Adipose tissue (tissue), 3 donors: Measurements from ENCODE around the gene AHNAK2. TPM values are rescaled to one million over a fixed set of nuclear protein-coding genes. Genes with fewer than 3 reads are reported as not detected.

Experiments
- H3K27ac ChIP-seq: one replicate; pipeline ENCODE4 v1.5.1; 2013; ENCODE audit warnings: low read depth, low read length
- WGBS, 3 donors: extraction: QIAGEN DNeasy Blood & Tissue Kit; methylation state at CpG; one replicate each; pipeline ENCODE4 v1.1.7; 2013; 5-methylcytosine and 5-hydroxymethylcytosine counted together
- polyA plus RNA-seq, 3 donors: library from polyadenylated mRNA; stranded (reverse); fragments of 200-250 nt; gene quantifications; one replicate each; pipeline ENCODE4 v1.2.3, GENCODE V29; 2013
- donor health status: healthy with polysubstance abuse.
- donor health status: Bipolar disorder and iron deficiency.
- donor health status: healthy.

AHNAK2 gene
- polyA plus RNA-seq, 3 donors = 0.72 to 15.6 (median 2.9) TPM

DNA sequence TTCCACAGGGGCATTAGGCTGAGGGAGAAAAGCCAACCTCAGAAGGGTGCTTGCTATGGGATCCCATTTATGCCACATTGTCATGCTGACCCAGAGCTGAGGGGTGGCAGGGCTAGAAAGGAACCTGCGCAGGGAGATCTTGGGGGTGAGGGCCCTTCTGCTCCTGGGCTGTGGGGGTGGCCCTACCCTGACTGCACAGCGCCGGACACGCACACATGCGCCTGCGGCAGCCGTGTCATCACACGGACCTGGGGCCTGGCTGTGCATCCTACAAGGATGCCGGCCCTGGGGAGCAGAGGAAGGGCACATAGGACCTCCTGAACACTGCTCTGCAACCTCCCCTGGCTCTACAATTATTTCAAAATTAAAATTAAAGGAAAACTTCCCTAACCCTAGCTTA, 35.9 kb upstream of the AHNAK2 start:
- WGBS, 3 donors = 77 to 96% (median 85%) methylated on average over 9 of the region's 9 CpGs

GRCh38 chr14:105013150-105013785, 35.1 kb upstream of the AHNAK2 start:
- no peak overlapping the region for H3K27ac ChIP-seq
- WGBS, 3 donors = 52 to 64% (median 55%) methylated on average over 8 of the region's 8 CpGs

More for the DNA sequence above, 35.9 kb upstream of the AHNAK2 start:
- no peak overlapping the region for H3K27ac ChIP-seq

- no peak overlapping the region for H3K27ac ChIP-seq
- 60 to 78% (median 76%) methylated on average over 21 to 23 of the region's 23 CpGs for WGBS, 3 donors
Observed at GRCh38 chr14:105012171-105012985, 34.2 kb upstream of the AHNAK2 start.

- no peak overlapping the region for H3K27ac ChIP-seq
- 81 to 82% (median 82%) methylated on average over 29 of the region's 29 CpGs for WGBS, 3 donors
Observed at GRCh38 chr14:105011312-105011990, 33.3 kb upstream of the AHNAK2 start.

- no peak overlapping the region for H3K27ac ChIP-seq
- WGBS, 3 donors = 74 to 80% (median 78%) methylated on average over 16 to 17 of the region's 17 CpGs
Observed at GRCh38 chr14:105010891-105011291, 32.7 kb upstream of the AHNAK2 start.

GRCh38 chr14:105010106-105010505, 31.9 kb upstream of the AHNAK2 start:
- H3K27ac ChIP-seq = no peak overlapping the region
- WGBS, 3 donors = 80 to 89% (median 89%) methylated on average over 4 of the region's 4 CpGs

DNA sequence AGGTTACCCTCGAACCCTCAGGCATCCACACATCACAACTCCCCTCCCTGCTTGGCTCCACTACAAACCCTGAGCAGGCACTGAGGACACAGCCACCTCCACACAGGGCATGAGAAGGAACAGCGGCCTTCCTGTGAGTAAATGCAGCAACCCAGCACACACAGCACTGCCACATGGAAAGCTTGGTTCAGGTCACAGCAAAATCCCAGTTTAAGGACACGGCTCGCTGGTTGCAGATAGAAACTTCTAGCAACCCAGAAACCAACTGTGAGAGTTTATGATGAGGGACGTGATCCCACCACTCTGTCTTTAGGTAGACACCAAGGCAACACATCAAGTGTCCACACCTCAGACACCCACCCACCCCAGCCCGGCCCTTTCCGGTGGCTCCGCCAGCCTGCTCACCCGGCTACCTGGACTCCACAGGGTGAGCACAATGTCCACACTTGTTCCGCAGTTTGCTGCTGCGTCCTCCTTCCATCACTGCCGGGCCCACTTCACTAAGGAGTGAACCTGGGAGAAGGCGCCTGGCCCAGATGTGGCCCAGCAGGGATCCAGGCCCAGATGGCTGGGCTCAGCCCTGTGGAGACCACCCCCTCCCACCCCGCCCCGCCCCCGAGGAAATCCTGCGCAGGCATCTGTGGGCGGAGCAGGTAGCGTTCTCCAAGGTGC, 29.6 kb upstream of the AHNAK2 start:
- 92 to 93% (median 92%) methylated on average over 18 to 19 of the region's 19 CpGs for WGBS, 3 donors

DNA sequence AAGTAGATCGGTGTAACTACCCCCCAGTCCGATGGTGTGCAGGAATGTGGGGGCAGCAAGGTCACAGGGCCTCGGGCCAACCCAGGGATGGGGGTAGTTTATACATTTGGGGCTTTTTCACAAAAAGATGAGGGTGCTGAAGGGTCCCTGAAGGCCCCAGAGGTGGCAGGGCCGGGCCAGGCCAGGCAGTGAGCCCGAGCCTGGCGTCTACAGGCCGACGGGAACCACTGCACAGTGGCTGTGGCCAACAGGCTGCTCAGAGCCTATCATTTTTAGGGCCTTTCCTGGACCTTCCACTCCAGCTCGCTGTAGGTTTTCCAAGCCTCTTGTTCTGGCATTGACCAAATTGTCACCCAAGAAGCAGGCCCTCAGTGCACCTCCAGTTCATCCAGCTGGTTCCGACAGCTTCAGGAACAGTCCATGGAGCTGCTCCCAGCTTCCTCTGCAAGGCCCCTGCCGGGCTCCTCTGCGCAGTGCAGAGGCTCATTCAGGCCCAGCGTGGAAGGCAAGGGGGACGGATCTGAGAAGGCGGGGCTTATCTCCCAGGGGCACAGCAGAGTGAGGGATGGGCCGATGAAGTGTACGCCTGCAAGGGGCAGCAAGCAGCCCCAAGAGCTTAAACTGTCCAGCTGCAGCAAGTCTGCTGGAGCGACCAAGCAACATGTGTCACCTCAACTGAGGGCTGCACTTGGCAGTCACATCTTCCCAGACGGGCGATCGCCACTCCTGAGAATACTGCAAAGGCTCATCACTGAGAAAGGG, 28.8 kb upstream of the AHNAK2 start:
- H3K27ac ChIP-seq = no peak overlapping the region
- WGBS, 3 donors = 79 to 90% (median 90%) methylated on average over 17 to 21 of the region's 21 CpGs

More for the DNA sequence above, 29.6 kb upstream of the AHNAK2 start:
- H3K27ac ChIP-seq = no peak overlapping the region

GRCh38 chr14:105005929-105006830, 28.0 kb upstream of the AHNAK2 start:
- 83 to 89% (median 87%) methylated on average over 19 to 21 of the region's 21 CpGs for WGBS, 3 donors
- H3K27ac ChIP-seq = no peak overlapping the region

- WGBS, 3 donors = 83 to 87% (median 84%) methylated on average over 19 to 20 of the region's 20 CpGs
Observed at GRCh38 chr14:105005329-105005928, 27.3 kb upstream of the AHNAK2 start.

GRCh38 chr14:104999361-104999760, 21.2 kb upstream of the AHNAK2 start:
- H3K27ac ChIP-seq = no peak overlapping the region
- 90% methylated on average over 3 of the region's 3 CpGs for WGBS, 3 donors

More at GRCh38 chr14:105005329-105005928, 27.3 kb upstream of the AHNAK2 start:
- H3K27ac ChIP-seq = no peak overlapping the region

GRCh38 chr14:104998801-104999200, 20.6 kb upstream of the AHNAK2 start:
- 94 to 96% (median 95%) methylated on average over 5 of the region's 5 CpGs for WGBS, 3 donors
- no peak overlapping the region for H3K27ac ChIP-seq

GRCh38 chr14:104996483-104996882, 18.3 kb upstream of the AHNAK2 start:
- no peak overlapping the region for H3K27ac ChIP-seq
- 86 to 92% (median 89%) methylated on average over 13 of the region's 13 CpGs for WGBS, 3 donors

DNA sequence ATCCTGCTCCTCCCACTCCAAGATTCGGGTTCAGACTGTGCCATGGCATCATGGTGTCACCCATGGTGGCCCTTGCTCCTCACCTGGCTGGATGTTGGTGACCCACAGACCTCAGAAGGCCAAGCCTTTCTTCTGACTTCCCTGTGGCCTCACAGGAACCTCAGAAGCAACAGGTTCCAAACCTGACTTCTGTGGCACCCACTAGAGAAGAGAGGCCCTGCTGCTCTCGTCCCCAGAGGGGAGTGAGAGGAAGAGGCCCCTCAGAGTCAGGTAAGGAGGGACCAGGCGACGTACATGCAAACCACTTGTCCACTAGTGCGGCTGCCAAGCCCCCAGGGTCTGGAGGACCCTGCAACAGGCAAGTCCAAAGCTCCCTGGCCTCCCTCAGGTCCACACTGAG, 17.9 kb upstream of the AHNAK2 start:
- WGBS, 3 donors = 88 to 95% (median 93%) methylated on average over 5 of the region's 5 CpGs
- H3K27ac ChIP-seq = no peak overlapping the region

- no peak overlapping the region for H3K27ac ChIP-seq
- WGBS, 3 donors = 84 to 87% (median 84%) methylated on average over 5 to 6 of the region's 6 CpGs
Observed at GRCh38 chr14:104994978-104995377, 16.8 kb upstream of the AHNAK2 start.

DNA sequence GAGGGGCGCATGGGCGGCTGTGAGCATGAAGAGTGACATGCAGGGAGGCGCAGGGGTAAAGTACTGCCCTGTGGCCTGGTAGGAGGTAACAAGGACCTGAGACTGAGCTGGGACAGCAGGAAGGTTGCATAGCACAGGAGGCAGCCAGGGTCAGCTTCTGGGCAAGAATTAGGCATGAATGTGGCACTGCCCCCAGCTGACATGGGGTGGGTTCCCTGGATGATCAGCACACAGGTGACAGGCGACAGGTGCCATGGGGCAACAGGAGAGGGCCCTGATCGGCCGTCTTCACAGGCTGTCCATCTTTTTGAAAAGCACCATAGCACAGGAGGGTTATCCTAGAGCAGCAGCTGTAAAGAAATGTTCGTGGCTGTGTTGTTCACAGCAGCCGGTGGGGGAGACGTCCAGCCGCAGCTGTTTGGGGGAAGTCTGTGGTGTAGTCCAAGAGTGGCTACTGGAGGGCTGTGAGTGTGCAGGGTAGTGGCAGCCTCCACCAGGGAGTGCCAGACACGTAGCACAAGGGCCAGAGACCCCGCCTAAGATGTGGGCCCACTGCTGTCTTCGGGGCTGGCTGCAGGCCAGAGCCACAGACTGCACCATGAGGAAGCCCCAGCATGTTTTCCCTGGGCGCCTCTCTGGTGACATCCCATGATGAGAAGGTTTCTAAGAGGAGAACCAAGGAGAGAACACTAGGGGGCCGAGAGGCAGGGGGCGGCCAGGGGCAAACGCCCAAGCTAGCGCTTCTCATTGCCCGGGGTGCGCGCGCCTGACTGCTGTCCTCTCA, 15.8 kb upstream of the AHNAK2 start:
- 77 to 89% (median 78%) methylated on average over 21 to 22 of the region's 22 CpGs for WGBS, 3 donors

More for the DNA sequence above, 15.8 kb upstream of the AHNAK2 start:
- H3K27ac ChIP-seq = no peak overlapping the region
